Activated CD8-positive, alpha-beta memory T cell treated with anti-CD3 and anti-CD28 coated beads, Interleukin-2, amount 10 ng/mL, durations not matched to agents 7 days and 5 days (primary cell): ENCODE measurements around the gene TSSK6. TPM values are rescaled to one million over a fixed set of nuclear protein-coding genes. Genes with fewer than 3 reads are reported as not detected.

Experiments
- ATAC-seq: fragments of 150-1000 bp; cut with Tn5 transposase; one replicate; pipeline ENCODE4 v1.10.0; 2021; ENCODE audit warnings: moderate library complexity
- CTCF ChIA-PET: fragments of 350-600 bp; sonication (Branson Sonifier 250); formaldehyde crosslinking; loops from one replicate; lab custom pipeline; 2021; ENCODE audit warnings: antibody characterized with exemption; lab: Charles Lee
- DNase-seq: peaks from one replicate; pipeline ENCODE4 v3.0.0-alpha.2; 2020
- H3K27ac Mint-ChIP-seq: one replicate; pipeline ENCODE4 v1.8.0; 2021; ENCODE audit warnings: mild to moderate bottlenecking, mixed read lengths
- H3K27me3 Mint-ChIP-seq: one replicate; pipeline ENCODE4 v1.8.0; 2021; ENCODE audit warnings: mixed read lengths
- H3K36me3 Mint-ChIP-seq: one replicate; pipeline ENCODE4 v1.8.0; 2021; ENCODE audit warnings: mild to moderate bottlenecking, mixed read lengths
- H3K4me1 Mint-ChIP-seq: one replicate; pipeline ENCODE4 v1.8.0; 2021; ENCODE audit warnings: mixed read lengths
- H3K4me3 Mint-ChIP-seq: one replicate; pipeline ENCODE4 v1.8.0; 2021; ENCODE audit warnings: mild to moderate bottlenecking, moderate library complexity, mixed read lengths
- H3K9me3 Mint-ChIP-seq: one replicate; pipeline ENCODE4 v1.8.0; 2022; ENCODE audit warnings: low read depth, mixed read lengths
- total RNA-seq, 2 experiments: library from RNA; stranded (reverse); gene quantifications; one replicate each; pipeline ENCODE4 v1.2.3, GENCODE V29; 2021

Gene TSSK6
- total RNA-seq, 2 experiments from 2014 or later, result 4.2 to 6.3 TPM

GRCh38 chr19:19464339-19465098 lies 50.8 kb downstream of the TSSK6 start:
- H3K4me1 Mint-ChIP-seq, result peaks cover 59% of the 10 kb centered on the region
- no peak for DNase-seq
- CTCF ChIA-PET, result no interaction called here
- H3K36me3 Mint-ChIP-seq, result peaks cover 53% of the 10 kb centered on the region
- H3K27me3 Mint-ChIP-seq, result no peaks in the 10 kb centered on the region
- no peak overlapping the region for H3K4me3 Mint-ChIP-seq
- peaks cover 21% of the 10 kb centered on the region for H3K9me3 Mint-ChIP-seq
- peak overlapping the region; percentile 40 for H3K27ac Mint-ChIP-seq
- no peak for ATAC-seq

Other genes starting within 250 kb of the TSSK6 start
- gene TM6SF2, start 242.2 kb downstream of the TSSK6 start, total RNA-seq, result not detected
- 10 to 100 TPM; 65.2 to 71.1 TPM for gene SUGP1, start 195.0 kb downstream of the TSSK6 start, total RNA-seq
- gene MAU2, start 194.7 kb downstream of the TSSK6 start, total RNA-seq, result 10 to 100 TPM; 80.6 to 82.4 TPM
- gene GATAD2A, start 109.9 kb downstream of the TSSK6 start, total RNA-seq, result 100 to 1,000 TPM; 159 to 161 TPM
- gene NDUFA13, start 677 bp upstream of the TSSK6 start, total RNA-seq, result 100 to 1,000 TPM; 372 to 417 TPM
- 1 to 10 TPM; 7.4 to 9.9 TPM for gene YJEFN3, start 13.4 kb upstream of the TSSK6 start, total RNA-seq
- gene CILP2, start 22.7 kb upstream of the TSSK6 start, total RNA-seq, result under 1 TPM; 0.12 to 0.15 TPM
- 10 to 100 TPM; 39.9 to 62.3 TPM for gene PBX4, start 103.1 kb upstream of the TSSK6 start, total RNA-seq
- 10 to 100 TPM; 39.4 to 46.1 TPM for gene LPAR2, start 112.7 kb upstream of the TSSK6 start, total RNA-seq
- 100 to 1,000 TPM; 110 to 111 TPM for gene GMIP, start 128.1 kb upstream of the TSSK6 start, total RNA-seq
- 100 to 1,000 TPM; 114 to 131 TPM for gene ATP13A1, start 148.1 kb upstream of the TSSK6 start, total RNA-seq
- 10 to 100 TPM; 75.0 to 93.7 TPM for gene ZNF101, start 153.3 kb upstream of the TSSK6 start, total RNA-seq
- 1 to 10 TPM; 5.6 to 6.9 TPM for gene ZNF14, start 217.6 kb upstream of the TSSK6 start, total RNA-seq